Measurements from ENCODE around the gene MEGF6. TPM values are rescaled to one million over a fixed set of nuclear protein-coding genes. Genes with fewer than 3 reads are reported as not detected.
"Not testable (repeated sequence)": the region's sequence is repeated elsewhere in the genome, so short reads cannot be mapped to it uniquely, and the experiment has no call there.

The MEGF6 gene
- total RNA-seq, 5 donors from 2014 or later (not counting 1 experiment from before 2014, with no cell fraction given): 63.3 to 213 (median 193) TPM

GRCh38 chr1:3585353-3585868 lies 25.9 kb downstream of the MEGF6 start:
- H3K9me3 Mint-ChIP-seq; H3K4me1 ChIP-seq (ENCODE audit: control insufficient read depth in 1 of 2, extremely low read depth in 1 of 2, insufficient read depth in 2 of 2, low read length in 2 of 2); H3K36me3 ChIP-seq (ENCODE audit: control insufficient read depth in 2 of 2, extremely low read depth in 1 of 2, insufficient read depth in 1 of 2, low read length in 1 of 2); CTCF ChIA-PET; H3K4me1 Mint-ChIP-seq; ATAC-seq (replicated peaks in 1 of 4); H3K27ac ChIP-seq (ENCODE audit: low read length); H3K27me3 Mint-ChIP-seq; H3K4me3 Mint-ChIP-seq; H3K27ac Mint-ChIP-seq; POLR2A ChIA-PET; H3K9me3 ChIP-seq; H3K27me3 ChIP-seq (replicated peaks in 1 of 2; ENCODE audit: control insufficient read depth in 2 of 2, extremely low read depth in 1 of 2, insufficient read depth in 2 of 2, low read length in 1 of 2); DNase-seq; H3K4me3 ChIP-seq (ENCODE audit: control insufficient read depth in 1 of 2, extremely low read depth in 1 of 2, low read length in 1 of 2); H3K36me3 Mint-ChIP-seq: not testable (repeated sequence)
- WGBS (ENCODE audit: insufficient coverage): 33% methylated on average over 6 of the region's 6 CpGs

- no peak for DNase-seq
- WGBS (ENCODE audit: insufficient coverage): 50% methylated on average over 7 of the region's 7 CpGs
- no peak overlapping the region for H3K4me3 Mint-ChIP-seq
Measured at GRCh38 chr1:3584915-3585314, 26.4 kb downstream of the MEGF6 start.

DNA sequence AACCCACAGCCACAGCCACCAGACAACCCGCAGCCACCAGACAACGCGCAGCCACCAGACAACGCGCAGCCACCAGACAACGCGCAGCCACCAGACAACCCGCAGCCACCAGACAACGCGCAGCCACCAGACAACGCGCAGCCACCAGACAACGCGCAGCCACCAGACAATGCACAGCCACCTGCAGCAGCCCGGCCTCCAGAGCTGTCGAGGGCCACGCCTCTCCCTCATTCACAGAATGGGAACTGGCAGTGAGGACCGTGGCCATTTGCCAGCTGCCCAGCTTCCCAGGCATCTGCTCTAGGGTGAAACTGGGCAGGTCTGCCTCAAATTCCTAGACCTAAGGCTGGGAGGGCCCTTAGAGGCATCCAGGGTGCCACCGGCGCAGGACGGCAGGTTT lies 27.6 kb downstream of the MEGF6 start:
- H3K27ac ChIP-seq (ENCODE audit: low read length); H3K4me3 ChIP-seq (ENCODE audit: control insufficient read depth in 1 of 2, extremely low read depth in 1 of 2, low read length in 1 of 2); DNase-seq; H3K27me3 Mint-ChIP-seq; H3K9me3 Mint-ChIP-seq; H3K4me1 Mint-ChIP-seq; H3K36me3 ChIP-seq (ENCODE audit: control insufficient read depth in 2 of 2, extremely low read depth in 1 of 2, insufficient read depth in 1 of 2, low read length in 1 of 2); H3K27ac Mint-ChIP-seq; POLR2A ChIA-PET; H3K36me3 Mint-ChIP-seq; H3K9me3 ChIP-seq; ATAC-seq (replicated peaks in 1 of 4); H3K4me3 Mint-ChIP-seq; H3K4me1 ChIP-seq (ENCODE audit: control insufficient read depth in 1 of 2, extremely low read depth in 1 of 2, insufficient read depth in 2 of 2, low read length in 2 of 2): not testable (repeated sequence)
- 90% methylated on average over 9 of the region's 21 CpGs for WGBS (ENCODE audit: insufficient coverage)
- peaks cover 0 to 17% of the 10 kb centered on the region in 2 experiments for H3K27me3 ChIP-seq (replicated peaks in 1 of 2; ENCODE audit: control insufficient read depth in 2 of 2, extremely low read depth in 1 of 2, insufficient read depth in 2 of 2, low read length in 1 of 2)
- CTCF ChIA-PET: interaction anchor here in 1 of 2 donors (0.9 kb wide), 1 partner anchor 120 kb away, joined by 3 read pairs; no protein-coding TSS in a partner anchor

More at GRCh38 chr1:3584915-3585314, 26.4 kb downstream of the MEGF6 start:
- H3K27me3 Mint-ChIP-seq: no peaks in the 10 kb centered on the region
- Histone ChIP-seq H3K27me3 (replicated peaks in 1 of 2; ENCODE audit: control insufficient read depth in 2 of 2, extremely low read depth in 1 of 2, insufficient read depth in 2 of 2, low read length in 1 of 2) (peaks cover 0 to 11% of the 10 kb centered on the region in 2 experiments), H3K4me1 (ENCODE audit: control insufficient read depth in 1 of 2, extremely low read depth in 1 of 2, insufficient read depth in 2 of 2, low read length in 2 of 2) (no peaks in the 10 kb centered on the region), H3K9me3 (no peaks in the 10 kb centered on the region), H3K27ac (ENCODE audit: low read length) (no peak overlapping the region), H3K36me3 (ENCODE audit: control insufficient read depth in 2 of 2, extremely low read depth in 1 of 2, insufficient read depth in 1 of 2, low read length in 1 of 2) (no peaks in the 10 kb centered on the region), H3K4me3 (ENCODE audit: control insufficient read depth in 1 of 2, extremely low read depth in 1 of 2, low read length in 1 of 2) (no peak overlapping the region)
- ChIA-PET CTCF (interaction anchor here in 1 of 2 donors (0.9 kb wide), 1 partner anchor 119 kb away, joined by 3 read pairs; no protein-coding TSS in a partner anchor), POLR2A (no interaction called here)
- no peak for ATAC-seq (replicated peaks in 1 of 4)
- no peaks in the 10 kb centered on the region for H3K9me3 Mint-ChIP-seq
- H3K27ac Mint-ChIP-seq: no peak overlapping the region
- H3K36me3 Mint-ChIP-seq: no peaks in the 10 kb centered on the region
- H3K4me1 Mint-ChIP-seq: no peaks in the 10 kb centered on the region

GRCh38 chr1:3581296-3582036 lies 29.8 kb downstream of the MEGF6 start:
- no peak overlapping the region for H3K4me3 Mint-ChIP-seq
- H3K27ac Mint-ChIP-seq: no peak overlapping the region
- no peaks in the 10 kb centered on the region for H3K4me1 Mint-ChIP-seq
- H3K9me3 Mint-ChIP-seq: no peaks in the 10 kb centered on the region
- ATAC-seq (replicated peaks in 1 of 4) (no peak), DNase-seq (no peak)
- H3K36me3 ChIP-seq (ENCODE audit: control insufficient read depth in 2 of 2, extremely low read depth in 1 of 2, insufficient read depth in 1 of 2, low read length in 1 of 2): no peaks in the 10 kb centered on the region
- no peaks in the 10 kb centered on the region for H3K4me1 ChIP-seq (ENCODE audit: control insufficient read depth in 1 of 2, extremely low read depth in 1 of 2, insufficient read depth in 2 of 2, low read length in 2 of 2)
- 84% methylated on average over 16 of the region's 16 CpGs for WGBS (ENCODE audit: insufficient coverage)
- ChIA-PET CTCF (no interaction called here), POLR2A (no interaction called here)
- no peak overlapping the region for H3K27ac ChIP-seq (ENCODE audit: low read length)
- H3K36me3 Mint-ChIP-seq: no peaks in the 10 kb centered on the region
- H3K9me3 ChIP-seq: no peaks in the 10 kb centered on the region
- peaks cover 0 to 17% of the 10 kb centered on the region in 2 experiments for H3K27me3 ChIP-seq (replicated peaks in 1 of 2; ENCODE audit: control insufficient read depth in 2 of 2, extremely low read depth in 1 of 2, insufficient read depth in 2 of 2, low read length in 1 of 2)
- no peak overlapping the region for H3K4me3 ChIP-seq (ENCODE audit: control insufficient read depth in 1 of 2, extremely low read depth in 1 of 2, low read length in 1 of 2)
- no peaks in the 10 kb centered on the region for H3K27me3 Mint-ChIP-seq

GRCh38 chr1:3580231-3580630 lies 31.1 kb downstream of the MEGF6 start:
- H3K27me3 Mint-ChIP-seq: no peaks in the 10 kb centered on the region
- ChIA-PET POLR2A (no interaction called here), CTCF (no interaction called here)
- Histone ChIP-seq H3K27ac (ENCODE audit: low read length) (no peak overlapping the region), H3K4me1 (ENCODE audit: control insufficient read depth in 1 of 2, extremely low read depth in 1 of 2, insufficient read depth in 2 of 2, low read length in 2 of 2) (no peaks in the 10 kb centered on the region), H3K9me3 (no peaks in the 10 kb centered on the region), H3K36me3 (ENCODE audit: control insufficient read depth in 2 of 2, extremely low read depth in 1 of 2, insufficient read depth in 1 of 2, low read length in 1 of 2) (no peaks in the 10 kb centered on the region), H3K27me3 (replicated peaks in 1 of 2; ENCODE audit: control insufficient read depth in 2 of 2, extremely low read depth in 1 of 2, insufficient read depth in 2 of 2, low read length in 1 of 2) (peaks cover 0 to 17% of the 10 kb centered on the region in 2 experiments), H3K4me3 (ENCODE audit: control insufficient read depth in 1 of 2, extremely low read depth in 1 of 2, low read length in 1 of 2) (no peak overlapping the region)
- no peak overlapping the region for H3K27ac Mint-ChIP-seq
- no peaks in the 10 kb centered on the region for H3K9me3 Mint-ChIP-seq
- DNase-seq (no peak), ATAC-seq (replicated peaks in 1 of 4) (no peak)
- H3K4me1 Mint-ChIP-seq: no peaks in the 10 kb centered on the region
- 90% methylated on average over 2 of the region's 9 CpGs for WGBS (ENCODE audit: insufficient coverage)
- no peaks in the 10 kb centered on the region for H3K36me3 Mint-ChIP-seq
- H3K4me3 Mint-ChIP-seq: no peak overlapping the region

GRCh38 chr1:3579626-3580025 lies 31.7 kb downstream of the MEGF6 start:
- WGBS (ENCODE audit: insufficient coverage): 93% methylated on average over 14 of the region's 16 CpGs
- Histone ChIP-seq H3K4me3 (ENCODE audit: control insufficient read depth in 1 of 2, extremely low read depth in 1 of 2, low read length in 1 of 2) (no peak overlapping the region), H3K27ac (ENCODE audit: low read length) (no peak overlapping the region), H3K27me3 (replicated peaks in 1 of 2; ENCODE audit: control insufficient read depth in 2 of 2, extremely low read depth in 1 of 2, insufficient read depth in 2 of 2, low read length in 1 of 2) (peaks cover 0 to 17% of the 10 kb centered on the region in 2 experiments), H3K9me3 (no peaks in the 10 kb centered on the region), H3K36me3 (ENCODE audit: control insufficient read depth in 2 of 2, extremely low read depth in 1 of 2, insufficient read depth in 1 of 2, low read length in 1 of 2) (no peaks in the 10 kb centered on the region), H3K4me1 (ENCODE audit: control insufficient read depth in 1 of 2, extremely low read depth in 1 of 2, insufficient read depth in 2 of 2, low read length in 2 of 2) (no peaks in the 10 kb centered on the region)
- ATAC-seq (replicated peaks in 1 of 4) (no peak), DNase-seq (no peak)
- Mint-ChIP-seq H3K27ac (no peak overlapping the region), H3K9me3 (no peaks in the 10 kb centered on the region), H3K4me1 (no peaks in the 10 kb centered on the region), H3K36me3 (no peaks in the 10 kb centered on the region), H3K27me3 (no peaks in the 10 kb centered on the region), H3K4me3 (no peak overlapping the region)
- ChIA-PET POLR2A (no interaction called here), CTCF (no interaction called here)
